Motor neuron (in vitro differentiated cells): Measurements from ENCODE around the gene SGPL1. TPM values are rescaled to one million over a fixed set of nuclear protein-coding genes. Genes with fewer than 3 reads are reported as not detected.
A peak's percentile ranks its signal among the peaks of the same experiment; 100 is the strongest.

Source experiments
- ATAC-seq, 8 experiments: fragments of 200-7000 bp; cut with Tn5 transposase; replicated peaks in 6 of 8; 2 replicates each; pipeline ENCODE4 v1.8.0; 2021; ENCODE audit warnings: mild to moderate bottlenecking in 8 of 8, moderate library complexity in 8 of 8
- H3K27ac ChIP-seq, 2 donors: fragments of 250-450 bp; sonication (Bioruptor Pico); 2 replicates each; pipeline ENCODE4 v1.9.0; 2021; ENCODE audit warnings: antibody characterized with exemption in 2 of 2, mild to moderate bottlenecking in 2 of 2, moderate library complexity in 1 of 2
- H3K4me1 ChIP-seq, 2 donors: fragments of 250-450 bp; sonication (Bioruptor Pico); replicated peaks in 1 of 2; 2 replicates each; pipeline ENCODE4 v1.6.1; 2021; ENCODE audit warnings: antibody characterized with exemption in 2 of 2, mild to moderate bottlenecking in 2 of 2, moderate library complexity in 1 of 2
- H3K4me3 ChIP-seq, 5 donors: fragments of 250-450 bp; sonication (Bioruptor Pico); 2 replicates each; pipeline ENCODE4 v1.9.0; 2021; ENCODE audit warnings: antibody characterized with exemption in 5 of 5, mild to moderate bottlenecking in 5 of 5, moderate library complexity in 4 of 5
- WGBS, 10 experiments: fragments of 450-650 bp; shearing (Covaris generic); methylation state at CpG; one replicate each; pipeline ENCODE4 v1.0.0; 2022; 5-methylcytosine and 5-hydroxymethylcytosine counted together
- in situ Hi-C, 9 experiments: fragments of 400-800 bp; cut with MboI; loops; one replicate each; pipeline ENCODE4 v1.15.0; 2021; ENCODE audit warnings: low sequenced_read_pairs in 9 of 9, low pct_unique_long_range_greater_than_20kb in 2 of 9; ENCODE audit not compliant: unreplicated experiment in 9 of 9
- total RNA-seq, 8 experiments: library from RNA; unstranded; fragments of 300-600 nt; gene quantifications; 2 replicates each; pipeline versions ENCODE4 v1.2.3 to v1.2.4, GENCODE V29; 2022

Gene SGPL1
- total RNA-seq, 8 experiments from 2014 or later = 16.3 to 54.6 (median 24.6) TPM

DNA sequence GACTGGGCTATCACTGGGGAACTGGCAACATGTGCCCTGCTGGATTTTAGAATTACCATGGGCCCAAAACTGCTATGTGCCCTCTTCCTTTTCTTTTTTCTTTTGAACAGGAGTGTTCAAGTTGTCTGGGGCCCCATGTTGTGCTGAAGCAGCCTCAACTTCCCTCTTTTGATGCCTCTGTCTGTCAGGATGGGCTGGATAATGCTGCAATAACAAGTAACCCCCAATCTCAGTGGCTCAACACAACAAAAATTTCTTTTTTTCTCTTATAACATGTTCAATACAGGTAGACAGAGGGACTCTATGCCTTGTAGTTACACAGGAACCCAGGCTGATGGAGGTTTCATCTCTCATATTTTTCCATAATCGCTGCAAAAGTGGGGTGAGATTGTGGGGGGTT, 80.8 kb downstream of the SGPL1 start:
- WGBS, 10 experiments = 50 to 100% (median 90%) methylated on average over 1 of the region's 1 CpG; no CpG with 5 or more reads in 6 of the 10 experiments
- peaks cover under 1 to 3% of the 10 kb centered on the region in 2 donors for H3K4me1 ChIP-seq
- in situ Hi-C loops = loop anchor here in 2 of 9 experiments (25.0 kb wide), 2 partner anchors 134 to 359 kb away; no protein-coding TSS in a partner anchor
- H3K4me3 ChIP-seq = no peak overlapping the region
- H3K27ac ChIP-seq = no peak overlapping the region
- no peak for ATAC-seq

DNA sequence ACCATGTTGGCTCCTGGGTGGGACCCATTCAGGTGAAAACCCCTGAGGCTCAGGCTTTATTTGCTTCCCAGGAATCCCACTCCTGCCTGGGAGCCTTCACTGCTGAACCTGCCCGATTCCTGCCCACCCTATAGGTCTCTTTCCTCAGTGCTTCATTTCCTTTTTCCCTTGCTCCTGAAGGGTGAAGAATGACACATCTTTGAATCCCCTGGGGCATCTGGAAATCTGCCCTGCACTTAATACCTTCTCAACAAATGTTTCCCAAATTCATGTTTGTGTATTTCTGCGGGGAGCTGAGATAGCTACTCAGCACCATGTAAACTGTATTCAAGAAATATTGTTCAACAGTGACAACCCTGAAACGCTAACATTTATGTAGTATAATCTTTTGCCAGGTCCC, 82.9 kb downstream of the SGPL1 start:
- in situ Hi-C loops = loop anchor here in 2 of 9 experiments (25.0 kb wide), 2 partner anchors 136 to 361 kb away; no protein-coding TSS in a partner anchor
- WGBS, 10 experiments = 57 to 100% (median 92%) methylated on average over 1 to 3 of the region's 3 CpGs; no CpG with 5 or more reads in 3 of the 10 experiments
- no peak for ATAC-seq

DNA sequence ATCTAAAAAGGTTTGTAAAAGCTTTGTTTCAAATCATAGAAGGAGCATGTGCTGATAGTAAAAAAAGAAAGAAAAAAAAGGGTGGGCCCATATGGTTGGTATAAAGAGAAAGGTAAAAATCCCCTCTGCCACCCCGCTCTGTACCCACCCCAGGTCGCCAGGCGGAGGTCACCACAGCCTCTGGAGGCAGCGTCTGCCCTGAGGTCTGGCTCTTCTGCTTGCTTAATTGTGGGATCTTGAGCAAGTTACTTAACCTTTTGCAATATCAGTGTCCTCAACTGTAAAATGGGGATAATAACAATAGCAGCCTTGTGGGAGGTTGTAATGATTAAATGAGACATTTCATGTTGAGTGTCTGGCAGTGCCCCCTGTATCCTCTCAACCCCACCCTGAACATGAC, 83.3 kb downstream of the SGPL1 start:
- Histone ChIP-seq H3K4me3 (no peak overlapping the region), H3K27ac (no peak overlapping the region), H3K4me1 (no peaks in the 10 kb centered on the region)
- WGBS, 10 experiments = 40 to 83% (median 76%) methylated on average over 1 to 3 of the region's 4 CpGs; no CpG with 5 or more reads in 6 of the 10 experiments
- in situ Hi-C loops = loop anchor here in 2 of 9 experiments (25.0 kb wide), 2 partner anchors 137 to 362 kb away; no protein-coding TSS in a partner anchor
- ATAC-seq = no peak

More for the DNA sequence above, 82.9 kb downstream of the SGPL1 start:
- no peak overlapping the region for H3K27ac ChIP-seq
- no peaks in the 10 kb centered on the region for H3K4me1 ChIP-seq
- no peak overlapping the region for H3K4me3 ChIP-seq

DNA sequence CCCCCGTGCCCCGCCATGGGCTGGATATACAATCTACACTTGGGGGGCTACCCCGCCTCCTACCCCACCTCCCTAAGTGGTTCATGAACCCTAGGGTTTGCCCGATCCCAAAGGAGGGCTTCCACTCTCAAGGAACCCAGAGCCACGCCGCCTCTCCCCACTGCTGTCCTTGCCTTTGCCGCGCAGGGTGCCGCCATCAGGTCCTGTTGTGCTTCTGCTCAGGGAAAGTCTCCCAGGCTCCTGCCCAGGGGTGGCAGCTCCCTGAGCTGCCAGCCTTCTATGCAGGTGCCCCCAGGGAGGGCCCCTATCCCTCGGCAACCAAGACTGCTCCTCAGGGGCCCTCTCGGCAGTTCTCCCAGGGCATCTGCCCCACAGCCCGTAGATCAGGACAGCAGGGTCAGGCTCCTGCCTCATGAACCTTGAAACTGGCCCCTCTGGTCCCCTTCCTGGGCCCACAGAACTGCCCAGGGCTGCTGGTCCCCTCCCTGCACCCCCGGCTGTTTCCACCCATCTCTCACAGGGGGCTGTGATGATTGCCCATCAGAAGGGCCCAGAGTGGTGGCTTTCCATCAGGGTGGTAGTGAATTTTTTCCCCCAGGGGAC, 85.6 kb downstream of the SGPL1 start:
- H3K4me3 ChIP-seq = no peak overlapping the region
- peaks cover 0 to 2% of the 10 kb centered on the region in 2 donors for H3K4me1 ChIP-seq
- ATAC-seq = peak in 1 of 8 experiments; percentile 34
- in situ Hi-C loops = loop anchor here (10.0 to 25.0 kb wide), 3 partner anchors 286 to 386 kb away; no protein-coding TSS in a partner anchor
- 40 to 89% (median 77%) methylated on average over 1 to 5 of the region's 13 CpGs; no CpG with 5 or more reads in 6 of the 10 experiments for WGBS, 10 experiments
- H3K27ac ChIP-seq = no peak overlapping the region

- in situ Hi-C loops = loop anchor here (10.0 to 25.0 kb wide), 3 partner anchors 285 to 385 kb away; no protein-coding TSS in a partner anchor
- Histone ChIP-seq H3K4me3 (no peak overlapping the region), H3K27ac (no peak overlapping the region), H3K4me1 (peaks cover 4 to 10% of the 10 kb centered on the region in 2 donors)
- peak in 2 of 8 experiments; percentile 20 to 55 for ATAC-seq
- 50 to 90% (median 83%) methylated on average over 1 to 3 of the region's 5 CpGs; no CpG with 5 or more reads in 6 of the 10 experiments for WGBS, 10 experiments
Observed at GRCh38 chr10:70902661-70903261, 87.0 kb downstream of the SGPL1 start.

DNA sequence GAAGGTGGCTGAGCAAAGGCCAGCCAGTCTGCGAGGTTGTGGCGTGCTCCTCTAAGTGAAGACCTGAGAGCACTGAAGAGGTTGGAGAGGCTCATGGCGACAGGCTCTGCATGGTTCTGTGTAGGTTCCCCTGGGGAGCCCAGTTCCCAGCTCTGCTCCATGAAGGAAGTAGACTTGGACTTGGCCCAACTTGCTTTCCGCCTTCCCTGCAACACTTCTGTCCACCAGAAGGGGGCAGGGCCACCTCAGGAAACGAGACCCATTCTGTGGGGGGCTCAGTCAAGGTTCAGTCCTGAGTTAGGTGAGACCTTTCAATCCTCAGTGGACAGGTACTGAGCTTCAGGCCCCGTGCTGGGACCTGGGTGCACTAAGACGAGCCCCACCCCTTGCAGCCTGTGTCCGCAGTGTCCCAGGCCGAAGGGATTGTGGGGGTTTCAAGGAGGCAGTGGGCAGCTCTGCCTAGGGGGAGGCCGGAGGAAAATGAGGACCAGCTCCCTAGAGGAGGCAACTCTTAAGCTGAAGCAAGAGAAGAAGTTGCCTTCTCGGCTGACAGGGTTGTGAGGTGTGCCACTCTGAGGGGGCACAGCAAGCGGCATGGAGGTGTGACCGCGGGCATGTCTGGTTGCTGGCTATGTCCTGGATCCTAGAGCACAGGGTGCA, 87.6 kb downstream of the SGPL1 start:
- ATAC-seq = peak; percentile 37 to 84 (median 59)
- Histone ChIP-seq H3K27ac (no peak overlapping the region), H3K4me3 (no peak overlapping the region), H3K4me1 (peaks cover 10 to 13% of the 10 kb centered on the region in 2 donors)
- in situ Hi-C loops = loop anchor here (10.0 to 25.0 kb wide), 3 partner anchors 284 to 384 kb away; no protein-coding TSS in a partner anchor
- 0 to 67% (median 53%) methylated on average over 2 to 5 of the region's 14 CpGs; no CpG with 5 or more reads in 5 of the 10 experiments for WGBS, 10 experiments

DNA sequence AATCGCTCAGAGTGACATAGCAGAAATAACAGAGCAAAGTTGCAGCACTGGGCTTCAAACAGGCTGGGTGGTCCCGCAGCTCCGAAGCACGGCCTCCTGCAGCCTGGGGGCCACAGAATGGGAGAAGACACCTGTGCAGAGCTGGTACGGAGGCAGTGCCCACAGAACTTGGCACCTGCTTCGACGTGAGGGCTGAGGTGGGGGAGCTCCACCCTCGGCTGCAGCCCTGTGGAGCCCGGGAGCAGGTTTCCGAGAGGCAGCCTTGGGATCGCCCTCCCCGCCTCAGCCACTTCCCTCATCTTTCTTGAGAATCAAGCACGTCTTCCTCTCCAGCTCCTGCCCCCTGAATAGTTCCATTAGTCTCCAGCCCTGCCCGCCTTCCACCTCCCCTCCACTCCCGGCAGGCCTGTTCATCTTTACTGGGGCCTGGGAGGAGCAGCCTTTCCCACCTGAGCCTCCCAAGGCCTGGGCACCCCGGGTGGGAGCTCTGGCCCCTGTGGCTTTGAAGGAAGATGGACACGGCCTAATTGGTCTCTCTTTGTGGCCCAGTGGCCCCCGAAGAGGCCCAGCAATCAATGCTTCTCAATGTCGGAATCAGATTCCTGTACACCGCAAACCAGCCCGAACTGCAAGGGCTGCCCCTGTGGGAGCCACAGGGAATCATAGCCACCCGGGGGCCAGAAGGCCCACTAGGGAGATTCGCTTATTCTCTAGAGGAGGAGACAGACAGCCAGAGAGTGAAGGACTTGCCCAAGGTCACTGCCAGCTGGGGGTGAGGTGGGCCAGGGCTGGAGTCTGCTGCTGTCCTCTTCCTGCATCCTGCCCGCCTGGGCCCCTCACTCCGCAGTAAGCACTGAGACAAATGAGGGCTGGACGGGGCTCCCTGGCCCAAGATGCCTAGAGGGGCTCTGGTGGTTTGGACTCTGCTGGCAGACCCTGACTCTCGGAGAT, 89.6 kb downstream of the SGPL1 start:
- in situ Hi-C loops = loop anchor here (10.0 to 25.0 kb wide), 3 partner anchors 282 to 382 kb away; no protein-coding TSS in a partner anchor

DNA sequence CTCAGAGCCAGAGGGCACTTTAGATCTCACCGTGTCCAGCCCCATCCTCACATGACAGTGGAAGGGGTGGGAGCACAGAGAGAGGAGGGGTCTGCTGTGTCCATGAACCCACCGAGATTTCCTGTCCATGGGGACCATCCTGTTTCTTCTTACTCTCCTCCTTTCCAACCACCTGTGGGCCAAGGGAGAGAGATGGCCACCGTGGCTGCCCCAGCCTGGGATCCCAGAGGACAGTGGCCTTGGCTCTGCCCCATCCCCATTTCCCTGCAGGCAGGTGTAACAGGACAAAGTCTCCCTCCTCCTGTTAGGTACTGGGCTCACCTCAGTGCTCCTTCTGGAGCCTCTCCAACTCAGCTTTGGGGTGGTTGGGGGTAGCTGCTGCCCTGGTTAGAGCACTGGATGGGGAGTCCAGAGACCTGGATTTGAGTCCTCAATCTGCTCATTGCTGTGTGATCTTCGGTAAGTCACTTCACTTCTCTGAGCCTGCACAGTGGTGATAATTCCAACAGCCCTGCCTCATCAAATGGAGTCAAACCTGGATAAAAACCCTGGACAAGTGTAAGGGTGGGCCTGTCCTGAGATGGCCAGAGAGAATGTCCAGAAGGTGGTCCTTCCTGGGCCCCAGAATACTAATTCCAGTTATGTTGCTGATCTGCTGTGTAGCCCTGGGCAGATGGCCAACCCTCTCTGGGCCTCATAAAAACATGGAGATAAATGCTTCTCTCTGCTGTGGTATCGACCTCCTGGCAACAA, 90.5 kb downstream of the SGPL1 start:
- WGBS, 10 experiments = 51 to 80% (median 59%) methylated on average over 1 to 3 of the region's 5 CpGs; no CpG with 5 or more reads in 6 of the 10 experiments
- in situ Hi-C loops = loop anchor here (10.0 to 25.0 kb wide), 3 partner anchors 281 to 381 kb away; no protein-coding TSS in a partner anchor
- no peak overlapping the region for H3K27ac ChIP-seq
- H3K4me3 ChIP-seq = no peak overlapping the region
- peaks cover 10 to 13% of the 10 kb centered on the region in 2 donors for H3K4me1 ChIP-seq
- ATAC-seq = no peak

More for the DNA sequence above, 89.6 kb downstream of the SGPL1 start:
- ATAC-seq = no peak
- Histone ChIP-seq H3K4me3 (no peak overlapping the region), H3K27ac (no peak overlapping the region), H3K4me1 (peaks cover 10 to 13% of the 10 kb centered on the region in 2 donors)
- 72 to 100% (median 94%) methylated on average over 1 to 9 of the region's 27 CpGs; no CpG with 5 or more reads in 6 of the 10 experiments for WGBS, 10 experiments

DNA sequence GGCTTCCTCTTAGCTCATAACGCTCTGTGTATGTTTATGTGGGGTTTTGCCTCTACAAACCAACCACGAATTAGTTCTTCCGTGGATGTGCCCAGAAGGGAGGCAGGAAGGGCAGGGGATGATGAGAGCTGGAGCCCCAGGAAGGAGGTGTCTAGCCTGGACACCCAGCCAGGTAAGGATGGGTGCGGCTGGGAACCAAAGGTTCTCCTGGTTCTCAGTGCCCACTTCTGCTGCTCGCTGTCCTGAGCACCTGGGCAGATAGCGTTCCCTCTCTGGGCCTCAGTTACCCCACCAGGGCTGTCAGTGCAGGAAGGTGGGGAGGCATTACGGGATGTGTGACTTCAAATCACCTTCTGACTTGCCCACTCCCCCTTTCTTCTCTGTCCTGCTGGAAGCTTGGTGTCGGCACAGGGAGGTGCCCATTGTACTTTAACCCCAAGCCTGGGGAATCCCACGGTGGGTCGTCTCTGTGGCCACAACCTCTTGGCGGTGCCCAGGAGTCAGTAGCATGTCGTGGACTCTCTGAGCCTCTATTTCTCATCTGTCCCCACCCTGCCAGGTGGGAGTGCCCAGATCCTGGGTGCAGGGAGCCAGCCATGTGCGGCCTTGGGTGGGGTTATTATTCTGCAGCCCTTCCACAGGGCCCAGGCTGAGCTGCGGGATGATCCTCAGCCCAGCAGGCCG, 91.3 kb downstream of the SGPL1 start:
- no peak overlapping the region for H3K4me3 ChIP-seq
- peak in 1 of 8 experiments; percentile 29 for ATAC-seq
- in situ Hi-C loops = loop anchor here (10.0 to 25.0 kb wide), 3 partner anchors 280 to 380 kb away; no protein-coding TSS in a partner anchor
- 39 to 100% (median 77%) methylated on average over 2 to 5 of the region's 15 CpGs; no CpG with 5 or more reads in 2 of the 10 experiments for WGBS, 10 experiments
- peaks cover 10 to 13% of the 10 kb centered on the region in 2 donors for H3K4me1 ChIP-seq
- no peak overlapping the region for H3K27ac ChIP-seq

GRCh38 chr10:70907637-70908405, 92.1 kb downstream of the SGPL1 start:
- Histone ChIP-seq H3K27ac (no peak overlapping the region), H3K4me1 (peaks cover 10 to 13% of the 10 kb centered on the region in 2 donors), H3K4me3 (no peak overlapping the region)
- WGBS, 10 experiments = 30 to 100% (median 73%) methylated on average over 1 to 7 of the region's 16 CpGs; no CpG with 5 or more reads in 2 of the 10 experiments
- peak in 4 of 8 experiments; percentile 9 to 58 (median 50) for ATAC-seq
- in situ Hi-C loops = loop anchor here (10.0 to 25.0 kb wide), 3 partner anchors 279 to 379 kb away; no protein-coding TSS in a partner anchor
